Melanocyte of skin (primary cell): ENCODE data around the gene ZNF23. TPM values are rescaled to one million over a fixed set of nuclear protein-coding genes. Genes with fewer than 3 reads are reported as not detected.

Source experiments
- total RNA-seq, 2 donors: library from RNA; depleted of rRNA; stranded (reverse); fragments of >200 nt; gene quantifications; 2 replicates each; pipeline ENCODE4 v1.2.3, GENCODE V29; 2012

ZNF23 gene
- 1 to 10 TPM; 3.1 to 4.7 TPM for total RNA-seq

GRCh38 chr16:71461686-71462648, at the start of gene ZNF23:
Gene ZNF23 (minus strand): TSS chr16:71462247. CDS start chr16:71456796, 5,451 bp downstream.

DNA sequence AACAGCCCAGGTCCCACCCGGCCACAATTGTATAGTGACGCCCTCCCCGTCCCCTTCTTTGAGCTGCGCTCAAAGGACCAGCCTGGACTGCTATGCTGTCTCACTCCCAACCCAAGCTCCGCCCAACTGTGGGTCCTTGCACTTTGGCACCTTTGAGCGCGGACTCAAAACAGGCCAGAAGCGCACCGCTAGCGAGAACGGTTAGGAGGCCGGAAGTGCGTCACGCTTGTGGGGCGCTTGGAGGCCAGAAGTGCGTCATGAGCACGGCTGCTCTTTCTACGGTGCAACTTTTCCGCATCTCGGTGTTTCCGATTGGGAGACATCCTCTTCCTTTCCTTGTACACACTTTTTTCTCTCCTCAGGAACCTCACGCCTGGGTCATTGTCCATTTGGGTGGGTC, 27.1 kb upstream of the ZNF23 start, which contains the start of gene ZNF19:
ZNF19 (minus strand) TSS at position 203 of the 400 bp plus-strand sequence. CDS start 7,210 bp downstream, outside the sequence.

GRCh38 chr16:71442051-71442440, 20.0 kb downstream of the ZNF23 start, which contains the start of gene TLE7:
Gene TLE7 (minus strand): TSS chr16:71442054. CDS start chr16:71433324, 8,730 bp downstream.

Other genes with a start within 250 kb of the ZNF23 start
- gene HYDIN, start 231.5 kb downstream of the ZNF23 start, total RNA-seq, result 1 to 10 TPM in 1 of 2 donors, under 1 TPM in 1; under 0.01 to 1.7 TPM
- gene CMTR2, start 172.8 kb downstream of the ZNF23 start, total RNA-seq, result 10 to 100 TPM; 30.3 to 30.6 TPM
- under 1 TPM in 1 of 2 donors, not detected in 1; under 0.01 TPM for gene CALB2, start 103.5 kb downstream of the ZNF23 start, total RNA-seq
- gene TLE7, start 20.2 kb downstream of the ZNF23 start, total RNA-seq, result not detected
- 1 to 10 TPM; 3.0 to 3.1 TPM for gene ZNF19, start 27.1 kb upstream of the ZNF23 start, total RNA-seq
- gene CHST4, start 64.2 kb upstream of the ZNF23 start, total RNA-seq, result not detected
- not detected for gene TAT, start 114.8 kb upstream of the ZNF23 start, total RNA-seq
- gene MARVELD3, start 163.9 kb upstream of the ZNF23 start, total RNA-seq, result not detected